HG02763 (cell line): Measurements from ENCODE around the gene KSR2.

ENCODE experiments used
- ATAC-seq: cut with Tn5 transposase; IDR thresholded peaks from one replicate; pipeline ENCODE4 v1.9.1; 2021; ENCODE audit warnings: mild to moderate bottlenecking, moderate library complexity; ENCODE audit not compliant: unreplicated experiment

Gene KSR2

GRCh38 chr12:117968151-117968789 is 520 bp downstream of the KSR2 start:
- no peak for ATAC-seq

DNA sequence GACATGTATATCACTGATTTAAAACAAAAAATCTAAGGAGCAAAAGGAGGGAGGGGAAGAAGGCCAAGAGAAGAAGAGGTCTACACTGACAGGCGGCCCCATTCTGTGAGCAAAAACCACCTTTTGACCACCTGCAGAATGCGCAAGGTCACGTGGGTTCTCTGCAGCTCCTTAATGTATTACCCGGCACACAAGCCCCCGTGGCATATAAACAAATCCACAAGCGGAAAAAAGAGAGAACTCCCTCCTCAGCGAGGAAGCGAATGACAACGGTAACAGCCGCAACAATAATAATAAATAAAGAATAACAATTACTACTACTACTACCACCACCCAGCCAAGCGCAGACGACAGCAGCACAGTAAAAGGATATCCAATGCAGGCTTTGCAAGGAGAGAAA is 1.3 kb downstream of the KSR2 start:
- ATAC-seq, result no peak

GRCh38 chr12:117967043-117967442 is 1.7 kb downstream of the KSR2 start:
- ATAC-seq, result no peak

DNA sequence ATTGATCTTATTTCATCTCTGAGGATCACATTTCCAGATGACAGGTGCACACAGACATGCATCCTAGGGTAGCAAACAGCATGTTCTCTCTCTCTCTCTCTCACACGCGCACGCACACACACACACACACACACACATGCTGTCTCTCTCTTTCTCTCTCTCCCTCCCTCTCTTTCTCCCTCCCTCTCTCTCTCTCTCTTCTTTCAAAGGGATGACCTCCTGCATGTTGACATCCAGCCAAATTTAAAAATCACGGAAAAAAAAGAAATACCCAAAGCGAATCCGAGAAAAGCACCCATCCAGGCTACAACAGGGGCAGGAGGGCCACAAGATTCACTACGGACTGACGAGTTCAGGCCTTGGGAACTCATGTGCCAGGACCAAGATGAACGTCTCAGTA is 2.3 kb downstream of the KSR2 start:
- no peak for ATAC-seq

GRCh38 chr12:117963836-117964235 is 5.0 kb downstream of the KSR2 start:
- ATAC-seq, result no peak

- ATAC-seq, result no peak
These were observed 31.9 kb downstream of the KSR2 start for GRCh38 chr12:117936722-117937484.

GRCh38 chr12:117933545-117933944 is 35.2 kb downstream of the KSR2 start:
- ATAC-seq, result no peak

DNA sequence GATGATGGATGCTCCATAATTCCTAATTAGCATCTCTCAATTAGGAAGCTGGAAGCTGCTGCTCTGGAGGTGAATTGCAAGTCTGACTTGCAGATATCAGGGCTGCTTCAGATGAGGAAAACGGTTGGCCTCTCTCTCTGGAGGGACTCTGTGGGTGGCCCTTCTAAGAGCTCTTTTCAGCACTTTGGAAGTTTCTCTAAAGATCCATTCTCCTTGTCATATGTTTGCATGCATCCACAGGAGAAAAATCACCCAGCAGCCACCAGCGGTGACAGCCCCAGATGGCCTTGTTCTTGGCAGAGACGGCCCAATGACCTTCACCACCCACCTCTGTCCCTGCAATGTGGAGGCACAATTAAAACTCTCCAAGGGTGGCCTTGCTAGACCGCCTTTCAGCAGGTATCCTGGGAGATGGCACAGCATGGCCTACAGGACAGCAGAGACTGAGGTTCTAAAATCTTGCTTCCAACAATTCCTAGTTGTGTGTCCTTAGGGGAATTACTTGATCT is 42.3 kb downstream of the KSR2 start:
- ATAC-seq, result no peak

DNA sequence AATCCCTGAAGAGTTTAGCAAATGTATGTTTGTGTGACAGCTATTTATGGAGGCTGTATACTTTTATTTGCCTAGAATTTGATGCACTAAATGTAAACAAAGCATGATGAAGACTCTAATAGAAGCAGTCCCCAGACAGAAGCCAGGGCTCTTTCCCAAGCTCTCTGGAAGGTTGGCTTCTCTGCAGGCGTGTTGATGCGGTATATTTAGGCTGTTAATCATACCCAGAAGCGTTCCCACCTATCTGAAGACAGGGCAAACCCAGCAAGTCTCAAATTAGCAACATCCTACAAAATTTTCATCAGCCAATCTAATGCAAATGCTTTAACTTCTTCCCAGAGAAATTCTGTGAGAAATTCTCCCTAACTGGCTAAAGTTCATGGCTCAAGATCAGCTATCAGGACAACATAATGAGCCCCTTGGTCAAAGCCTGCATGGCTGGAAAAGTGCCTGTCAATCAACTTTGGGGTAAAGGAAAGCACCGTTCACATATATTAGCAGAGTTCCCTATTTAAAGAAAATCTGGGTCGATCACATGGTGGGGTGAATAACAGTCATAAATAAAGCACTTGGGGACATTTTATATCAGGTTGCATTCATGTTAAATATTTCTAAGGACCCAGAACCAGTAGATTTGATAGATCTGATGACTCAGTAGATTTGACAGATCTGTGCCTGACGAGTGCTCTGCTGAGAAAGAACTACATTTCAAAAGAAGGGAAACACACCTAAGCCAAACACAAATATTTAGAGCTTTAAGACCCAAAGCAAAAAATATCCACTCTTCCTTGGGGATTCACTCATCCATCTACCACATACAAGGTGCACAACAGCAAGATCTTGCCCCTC is 46.6 kb downstream of the KSR2 start:
- ATAC-seq, result no peak

GRCh38 chr12:117919479-117919878 is 49.3 kb downstream of the KSR2 start:
- ATAC-seq, result no peak

GRCh38 chr12:117914686-117915085 is 54.1 kb downstream of the KSR2 start:
- ATAC-seq, result no peak

DNA sequence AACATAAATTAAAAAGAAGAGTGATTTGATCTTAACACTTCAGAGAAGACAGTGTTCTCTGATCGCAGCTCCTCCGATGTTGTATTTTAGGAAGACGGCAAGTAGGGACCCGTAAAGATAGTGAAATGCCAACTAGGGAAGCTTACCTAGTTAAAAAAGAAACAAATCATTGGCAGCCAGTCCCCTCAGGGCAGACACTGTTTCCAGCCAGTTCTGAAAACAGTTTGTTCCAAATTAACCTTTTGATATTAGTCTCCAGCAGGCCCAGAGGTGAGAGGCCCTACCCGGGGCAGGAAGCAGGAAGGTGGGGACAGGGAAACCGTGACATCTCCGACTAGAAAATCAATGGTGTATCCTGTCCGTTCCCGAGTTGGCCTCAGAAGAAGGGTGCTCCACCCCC is 56.0 kb downstream of the KSR2 start:
- no peak for ATAC-seq

DNA sequence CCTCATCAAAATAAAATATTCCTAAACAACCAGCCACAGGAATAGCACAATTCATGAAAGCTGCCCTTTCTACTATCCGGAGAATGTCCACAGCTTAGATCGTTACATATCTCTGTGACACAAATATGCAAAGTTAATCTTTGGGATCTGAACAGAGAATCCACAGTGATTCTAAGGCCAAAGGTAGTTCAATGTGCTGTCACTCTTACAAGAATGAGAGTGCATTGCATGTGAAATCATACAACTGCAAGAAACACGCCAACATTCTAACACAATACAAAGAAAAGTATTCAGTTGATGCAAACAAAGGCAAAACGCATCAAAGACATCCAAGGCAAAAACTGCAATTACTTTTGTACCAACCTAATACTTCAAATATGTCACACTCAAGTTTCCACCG is 60.4 kb downstream of the KSR2 start:
- no peak for ATAC-seq

GRCh38 chr12:117907108-117907689 is 61.6 kb downstream of the KSR2 start:
- ATAC-seq, result no peak

GRCh38 chr12:117904051-117904450 is 64.7 kb downstream of the KSR2 start:
- ATAC-seq, result no peak

DNA sequence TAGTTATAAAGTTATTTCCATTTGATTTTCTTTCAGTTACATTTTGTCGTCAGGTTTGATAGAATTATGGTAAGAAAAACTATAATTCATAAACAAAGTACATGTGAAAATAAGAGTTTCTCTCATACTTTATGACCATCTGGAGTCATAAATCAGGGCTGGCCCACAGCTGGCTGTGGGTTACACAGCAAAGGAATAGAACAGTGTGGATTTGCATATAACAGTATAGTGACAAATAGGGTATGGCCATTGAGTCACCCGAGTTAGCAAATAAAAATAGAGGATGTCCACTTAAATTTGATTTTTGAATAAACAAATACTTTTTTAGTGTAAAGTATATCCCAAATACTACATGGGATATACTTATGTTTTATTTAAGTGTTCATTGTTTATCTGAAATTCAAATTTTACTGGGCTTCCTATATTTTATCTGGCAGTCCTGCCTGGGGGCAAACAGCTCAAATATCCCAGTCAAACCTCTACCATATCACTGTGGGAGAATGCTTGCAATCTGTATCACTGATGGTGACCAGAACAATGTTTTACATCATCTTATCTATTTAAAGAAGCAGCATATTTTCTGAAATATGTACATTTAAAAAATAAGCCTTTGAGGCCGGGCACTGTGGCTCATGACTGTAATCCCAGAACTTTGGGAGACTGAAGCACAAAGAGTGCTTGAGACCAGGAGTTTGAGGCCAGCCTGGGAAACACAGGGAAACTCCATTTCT is 65.5 kb downstream of the KSR2 start:
- ATAC-seq, result no peak

- no peak for ATAC-seq
These were observed 67.2 kb downstream of the KSR2 start for GRCh38 chr12:117901631-117902030.

DNA sequence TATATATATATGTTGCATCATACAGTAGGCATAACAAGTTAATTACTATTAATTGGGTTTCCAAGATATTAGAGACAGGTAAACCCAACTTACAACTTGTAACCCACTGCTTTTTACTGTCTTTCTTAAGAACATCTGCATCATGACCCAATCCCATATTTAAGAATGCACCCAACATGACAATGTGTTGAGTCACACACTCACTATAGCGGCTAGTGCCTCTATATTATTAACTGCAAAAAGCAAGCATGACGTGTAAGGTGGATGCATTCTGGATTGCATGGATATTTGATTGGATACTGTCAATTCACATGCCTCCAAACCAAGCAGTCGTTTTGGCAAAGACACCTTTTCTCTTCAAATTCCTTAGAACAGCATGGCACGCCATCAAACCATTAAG is 68.2 kb downstream of the KSR2 start:
- ATAC-seq, result no peak

DNA sequence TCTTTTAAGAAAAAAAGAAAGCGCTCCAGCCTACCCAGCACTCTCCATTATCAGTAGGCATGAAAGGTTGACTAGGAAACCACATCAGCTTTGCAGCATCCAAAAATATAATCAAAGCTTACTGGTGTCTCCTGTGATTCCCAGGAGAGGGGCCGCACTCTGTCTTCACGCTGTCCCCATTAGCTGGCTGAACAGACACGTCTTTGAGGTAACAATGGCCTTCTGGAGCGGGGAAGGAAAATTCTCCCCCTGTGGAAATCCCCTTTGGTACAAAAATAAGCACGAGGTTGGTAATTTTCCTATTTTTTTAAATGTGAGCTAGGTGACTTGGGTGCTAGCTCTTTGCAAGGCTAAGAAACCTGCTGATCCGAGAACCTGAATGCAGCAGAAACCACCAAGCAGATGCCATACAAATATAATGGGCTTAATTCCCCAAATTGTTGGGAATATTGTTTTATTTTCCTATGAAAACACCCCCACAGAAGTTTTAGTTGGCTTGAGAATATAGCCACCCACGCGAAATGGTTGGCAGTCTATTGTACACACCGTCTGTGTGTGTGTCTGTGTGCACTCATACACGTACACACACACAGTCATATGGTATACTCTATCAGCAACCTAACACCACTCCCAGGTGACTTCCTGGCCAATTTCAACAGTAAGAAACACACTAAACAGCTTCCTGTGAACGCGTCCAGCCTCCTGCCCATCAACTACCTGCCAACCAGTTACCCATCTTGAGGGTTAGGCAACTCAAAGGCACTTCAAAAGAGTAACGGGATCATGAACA is 71.2 kb downstream of the KSR2 start:
- ATAC-seq, result no peak

- ATAC-seq, result no peak
These were observed 72.8 kb downstream of the KSR2 start for GRCh38 chr12:117896009-117896408.
